Neuronal stem cell (in vitro differentiated cells): ENCODE measurements around the gene KNOP1.
"Not testable (repeated sequence)": the region's sequence is repeated elsewhere in the genome, so short reads cannot be mapped to it uniquely, and the experiment has no call there.

Experiments
- DNase-seq: peaks from one replicate; pipeline ENCODE4 v3.0.0-alpha.2; 2013; ENCODE audit warnings: low spot score
- H2AFZ ChIP-seq: one replicate; pipeline ENCODE4 v1.6.1; 2013; ENCODE audit warnings: mild to moderate bottlenecking, low read length, inconsistent platforms
- H2AK5ac ChIP-seq: 2 replicates; pipeline ENCODE4 v1.6.1; 2013; ENCODE audit warnings: low read depth, mild to moderate bottlenecking, inconsistent platforms, low read length, moderate library complexity, mixed read lengths
- H2BK120ac ChIP-seq: 2 replicates; pipeline ENCODE4 v1.6.1; 2013; ENCODE audit warnings: low read depth, mild to moderate bottlenecking, inconsistent platforms, low read length, moderate library complexity, mixed read lengths
- H2BK12ac ChIP-seq: one replicate; pipeline ENCODE4 v1.6.1; 2013; ENCODE audit warnings: low read length, inconsistent platforms
- H2BK15ac ChIP-seq: 2 replicates; pipeline ENCODE4 v1.6.1; 2013; ENCODE audit warnings: mild to moderate bottlenecking, low read length, inconsistent platforms, mixed read lengths
- H2BK5ac ChIP-seq: one replicate; pipeline ENCODE4 v1.6.1; 2013; ENCODE audit warnings: inconsistent platforms, mild to moderate bottlenecking, low read length, moderate library complexity
- H3K14ac ChIP-seq: one replicate; pipeline ENCODE4 v1.6.1; 2013; ENCODE audit warnings: low read length, inconsistent platforms
- H3K18ac ChIP-seq: 2 replicates; pipeline ENCODE4 v1.6.1; 2013; ENCODE audit warnings: low read length, inconsistent platforms
- H3K23ac ChIP-seq: 2 replicates; pipeline ENCODE4 v1.6.1; 2013; ENCODE audit warnings: low read depth, mild to moderate bottlenecking, mixed read lengths, low read length, inconsistent platforms; ENCODE audit not compliant: poor library complexity
- H3K27ac ChIP-seq: replicated peaks from 3 replicates; pipeline ENCODE4 v1.5.1; 2013; ENCODE audit warnings: low read length, inconsistent platforms
- H3K27me3 ChIP-seq, 3 experiments: 2 replicates each; pipeline ENCODE4 v1.6.1; 2013; ENCODE audit warnings: low read length in 3 of 3, mild to moderate bottlenecking in 2 of 3, inconsistent platforms in 1 of 3, low read depth in 1 of 3, mixed read lengths in 1 of 3, moderate library complexity in 1 of 3; ENCODE audit not compliant: control insufficient read depth in 3 of 3, insufficient read depth in 3 of 3
- H3K36me3 ChIP-seq, 2 donors: replicated peaks in 1 of 2; 2 replicates each; pipeline ENCODE4 v1.6.1; 2013; ENCODE audit warnings: low read length in 2 of 2; ENCODE audit not compliant: control insufficient read depth in 2 of 2, insufficient read depth in 2 of 2
- H3K4ac ChIP-seq: 2 replicates; pipeline ENCODE4 v1.6.1; 2013; ENCODE audit warnings: inconsistent platforms, mild to moderate bottlenecking, low read length, moderate library complexity
- H3K4me1 ChIP-seq, 2 donors: 1 replicate in 1 of 2; 2 replicates in 1 of 2; pipeline ENCODE4 v1.6.1; 2013; ENCODE audit warnings: low read length in 2 of 2, low read depth in 1 of 2; ENCODE audit not compliant: control insufficient read depth in 2 of 2, insufficient read depth in 1 of 2
- H3K4me2 ChIP-seq: one replicate; pipeline ENCODE4 v1.6.1; 2013; ENCODE audit warnings: mild to moderate bottlenecking, low read length, inconsistent platforms; ENCODE audit not compliant: insufficient read depth, poor library complexity, severe bottlenecking
- H3K4me3 ChIP-seq, 2 donors: 2 replicates each; pipeline ENCODE4 v1.5.1; 2013; ENCODE audit warnings: low read length in 2 of 2, mild to moderate bottlenecking in 2 of 2, inconsistent platforms in 1 of 2, moderate library complexity in 1 of 2
- H3K79me1 ChIP-seq: one replicate; pipeline ENCODE4 v1.6.1; 2013; ENCODE audit warnings: low read depth, mild to moderate bottlenecking, inconsistent platforms, low read length, moderate library complexity
- H3K9ac ChIP-seq: one replicate; pipeline ENCODE4 v1.6.1; 2013; ENCODE audit warnings: mild to moderate bottlenecking, low read depth, low read length, inconsistent platforms; ENCODE audit not compliant: poor library complexity
- H3K9me3 ChIP-seq, 2 donors: replicated peaks in 1 of 2; 2 replicates each; pipeline versions ENCODE3 to v1.6.1; 2013; ENCODE audit warnings: low read length in 2 of 2, mild to moderate bottlenecking in 2 of 2, inconsistent platforms in 1 of 2, low read depth in 1 of 2, mixed read lengths in 1 of 2, moderate library complexity in 1 of 2; ENCODE audit not compliant: control insufficient read depth in 2 of 2, insufficient read depth in 1 of 2
- H4K8ac ChIP-seq: one replicate; pipeline ENCODE4 v1.6.1; 2013; ENCODE audit warnings: low read depth, mild to moderate bottlenecking, inconsistent platforms, low read length, moderate library complexity
- H4K91ac ChIP-seq: one replicate; pipeline ENCODE4 v1.6.1; 2013; ENCODE audit warnings: low read length, low read depth, mild to moderate bottlenecking, inconsistent platforms; ENCODE audit not compliant: poor library complexity
- WGBS, 2 donors: extraction: QIAGEN DNeasy Blood & Tissue Kit; methylation state at CpG; one replicate each; pipeline ENCODE4 v1.1.7; 2013; ENCODE audit warnings: missing lambda C conversion rate in 2 of 2, mixed read lengths in 1 of 2; ENCODE audit not compliant: insufficient read length in 2 of 2, insufficient replicate concordance in 1 of 2; ENCODE audit errors: extremely low coverage in 2 of 2; 5-methylcytosine and 5-hydroxymethylcytosine counted together

KNOP1 gene

GRCh38 chr16:19716728-19717127 lies 1.3 kb downstream of the KNOP1 start:
- not testable (repeated sequence) for H3K4me1 ChIP-seq, H2BK15ac ChIP-seq, H3K23ac ChIP-seq, H2BK12ac ChIP-seq, H4K8ac ChIP-seq, H3K27ac ChIP-seq, H4K91ac ChIP-seq, H2AK5ac ChIP-seq, H3K18ac ChIP-seq, H3K4ac ChIP-seq, H2BK120ac ChIP-seq, H3K27me3 ChIP-seq, DNase-seq, H3K9me3 ChIP-seq, H3K14ac ChIP-seq, H3K9ac ChIP-seq, H2BK5ac ChIP-seq, H2AFZ ChIP-seq
- no CpG with 5 or more reads among the region's 11 CpGs for WGBS, 2 donors
- Histone ChIP-seq H3K36me3 (peaks cover 27 to 55% of the 10 kb centered on the region in 2 donors), H3K79me1 (peaks cover 14% of the 10 kb centered on the region), H3K4me3 (peak overlapping the region; percentile 96 to 97), H3K4me2 (peak overlapping the region; percentile 59)

GRCh38 chr16:19716183-19716582 lies 1.8 kb downstream of the KNOP1 start:
- Histone ChIP-seq H4K8ac (no peak overlapping the region), H3K4me3 (peak overlapping the region in 1 of 2 donors; percentile 96), H3K14ac (no peak overlapping the region), H2AK5ac (no peak overlapping the region), H3K4me2 (no peak overlapping the region), H3K9ac (no peak overlapping the region), H3K9me3 (no peaks in the 10 kb centered on the region), H2BK12ac (no peak overlapping the region), H3K4ac (no peak overlapping the region), H4K91ac (no peak overlapping the region), H2BK120ac (no peak overlapping the region), H3K79me1 (peaks cover 16% of the 10 kb centered on the region), H3K36me3 (peaks cover 29 to 60% of the 10 kb centered on the region in 2 donors), H3K4me1 (peaks cover 10 to 13% of the 10 kb centered on the region in 2 donors), H2BK15ac (no peak overlapping the region), H2AFZ (no peak overlapping the region), H3K23ac (no peak overlapping the region), H2BK5ac (no peak overlapping the region), H3K27ac (no peak overlapping the region), H3K27me3 (no peaks in the 10 kb centered on the region), H3K18ac (no peak overlapping the region)
- WGBS, 2 donors, result no CpG with 5 or more reads among the region's 1 CpG
- DNase-seq, result no peak

GRCh38 chr16:19715566-19715965 lies 2.5 kb downstream of the KNOP1 start:
- Histone ChIP-seq H2AK5ac (no peak overlapping the region), H2BK15ac (no peak overlapping the region), H3K27ac (no peak overlapping the region), H3K36me3 (peaks cover 33 to 66% of the 10 kb centered on the region in 2 donors), H3K9ac (no peak overlapping the region), H3K4me2 (no peak overlapping the region), H2BK12ac (no peak overlapping the region), H3K79me1 (peaks cover 20% of the 10 kb centered on the region), H3K9me3 (no peaks in the 10 kb centered on the region), H2AFZ (no peak overlapping the region), H4K8ac (no peak overlapping the region), H3K23ac (no peak overlapping the region), H4K91ac (no peak overlapping the region), H3K4me1 (peaks cover 10 to 17% of the 10 kb centered on the region in 2 donors), H2BK120ac (no peak overlapping the region), H3K4me3 (no peak overlapping the region), H3K4ac (no peak overlapping the region), H3K27me3 (no peaks in the 10 kb centered on the region), H3K18ac (no peak overlapping the region), H2BK5ac (no peak overlapping the region), H3K14ac (no peak overlapping the region)
- no CpG with 5 or more reads among the region's 5 CpGs for whole genome bisulfite sequencing, 2 donors
- DNase-seq, result no peak

GRCh38 chr16:19713697-19714096 lies 4.3 kb downstream of the KNOP1 start:
- H3K27me3 ChIP-seq, result no peaks in the 10 kb centered on the region
- no peak overlapping the region for H2BK15ac ChIP-seq
- H3K4me1 ChIP-seq, result peaks cover 7 to 29% of the 10 kb centered on the region in 2 donors
- H3K9me3 ChIP-seq, result no peaks in the 10 kb centered on the region
- no peak overlapping the region for H3K27ac ChIP-seq
- H2AK5ac ChIP-seq, result no peak overlapping the region
- no CpG with 5 or more reads among the region's 6 CpGs for WGBS, 2 donors
- H3K14ac ChIP-seq, result no peak overlapping the region
- H3K36me3 ChIP-seq, result peaks cover 48 to 80% of the 10 kb centered on the region in 2 donors
- H3K4ac ChIP-seq, result no peak overlapping the region
- no peak for DNase-seq
- H3K4me2 ChIP-seq, result no peak overlapping the region
- peaks cover 25% of the 10 kb centered on the region for H3K79me1 ChIP-seq
- no peak overlapping the region for H2BK120ac ChIP-seq
- H4K8ac ChIP-seq, result no peak overlapping the region
- H3K9ac ChIP-seq, result no peak overlapping the region
- H2BK5ac ChIP-seq, result no peak overlapping the region
- H2BK12ac ChIP-seq, result no peak overlapping the region
- H3K18ac ChIP-seq, result no peak overlapping the region
- H2AFZ ChIP-seq, result no peak overlapping the region
- no peak overlapping the region for H4K91ac ChIP-seq
- no peak overlapping the region for H3K23ac ChIP-seq
- H3K4me3 ChIP-seq, result no peak overlapping the region
